Endothelial cell of umbilical vein (primary cell): ENCODE data around the gene GNG2. TPM values are rescaled to one million over a fixed set of nuclear protein-coding genes. Genes with fewer than 3 reads are reported as not detected.

ENCODE experiments used
- BruUV-seq: library from RNA; stranded (reverse); fragments of 400-500 nt; replicated peaks from 2 replicates; lab custom pipeline; 2021; lab: Mats Ljungman, UMichigan
- CTCF ChIA-PET: fragments of 300-600, 350-600 bp; sonication (Branson Sonifier 250); formaldehyde crosslinking; loops from one replicate; lab custom pipeline; 2021; ENCODE audit warnings: antibody characterized with exemption, inconsistent platforms; lab: Charles Lee
- POLR2A ChIA-PET: fragments of 300-600, 350-600 bp; sonication (Branson Sonifier 250); formaldehyde crosslinking; loops from one replicate; lab custom pipeline; 2021; ENCODE audit warnings: antibody characterized with exemption, inconsistent platforms; lab: Charles Lee
- DNase-seq: peaks from one replicate; pipeline ENCODE4 v3.0.0-alpha.2; 2011; ENCODE audit warnings: low read depth, low spot score
- FAIRE-seq: peaks from 2 replicates; lab custom pipeline; 2011; peaks lifted over from hg19 to GRCh38; lab: Jason Lieb, UNC
- H2AFZ ChIP-seq: 2 replicates; pipeline ENCODE4 v1.6.0; 2012; ENCODE audit warnings: low read depth, low read length, control low read depth, inconsistent platforms
- H3K27ac ChIP-seq: 2 replicates; pipeline ENCODE4 v1.5.1; 2011; ENCODE audit warnings: low read depth, mild to moderate bottlenecking, control low read depth, low read length, moderate library complexity; ENCODE audit not compliant: insufficient read depth
- H3K27me3 ChIP-seq, 2 experiments: 2 replicates each; pipeline versions ENCODE4 v1.6.0 to v1.6.1; 2011; ENCODE audit warnings: low read length in 2 of 2, mixed read lengths in 1 of 2; ENCODE audit not compliant: control insufficient read depth in 2 of 2, insufficient read depth in 2 of 2
- H3K36me3 ChIP-seq, 2 experiments: 2 replicates in 1 of 2; 3 replicates in 1 of 2; pipeline ENCODE4 v1.5.1; 2011; ENCODE audit warnings: low read length in 2 of 2, mild to moderate bottlenecking in 1 of 2, moderate library complexity in 1 of 2; ENCODE audit not compliant: control insufficient read depth in 2 of 2, insufficient read depth in 2 of 2; ENCODE audit errors: extremely low read depth in 1 of 2
- H3K4me1 ChIP-seq: 3 replicates; pipeline ENCODE4 v1.5.1; 2011; ENCODE audit warnings: mild to moderate bottlenecking, low read length; ENCODE audit not compliant: control insufficient read depth, insufficient read depth; ENCODE audit errors: extremely low read depth
- H3K4me2 ChIP-seq: 2 replicates; pipeline ENCODE4 v1.6.1; 2011; ENCODE audit warnings: low read length, control low read depth, mixed read lengths; ENCODE audit not compliant: insufficient read depth
- H3K4me3 ChIP-seq, 3 experiments: fragments of 200-600 bp in 1 of 3; sonication (generic), shearing (Covaris generic) in 1 of 3; replicated peaks in 1 of 3; 2 replicates each; pipeline ENCODE4 v1.5.1; 2011 to 2016; ENCODE audit warnings: control low read depth in 3 of 3, low read length in 3 of 3, mild to moderate bottlenecking in 2 of 3, inconsistent platforms in 1 of 3, low read depth in 1 of 3, moderate library complexity in 1 of 3; ENCODE audit not compliant: insufficient read depth in 1 of 3
- H3K79me2 ChIP-seq: 2 replicates; pipeline ENCODE4 v1.6.0; 2012; ENCODE audit warnings: low read length, inconsistent platforms; ENCODE audit not compliant: control insufficient read depth, insufficient read depth
- H3K9ac ChIP-seq: replicated peaks from 2 replicates; pipeline ENCODE3; 2011; ENCODE audit warnings: low read length, control low read depth; ENCODE audit not compliant: insufficient read depth; ENCODE audit errors: extremely low read depth
- H3K9me1 ChIP-seq: replicated peaks from 3 replicates; pipeline ENCODE4 v1.6.0; 2011; ENCODE audit warnings: mild to moderate bottlenecking, low read length; ENCODE audit not compliant: control insufficient read depth, insufficient read depth; ENCODE audit errors: extremely low read depth
- H3K9me3 ChIP-seq: replicated peaks from 2 replicates; pipeline ENCODE4 v1.5.1; 2012; ENCODE audit warnings: low read length, inconsistent platforms; ENCODE audit not compliant: control insufficient read depth, insufficient read depth
- H4K20me1 ChIP-seq: replicated peaks from 2 replicates; pipeline ENCODE3; 2011; ENCODE audit warnings: mild to moderate bottlenecking, low read length; ENCODE audit not compliant: control insufficient read depth, insufficient read depth; ENCODE audit errors: extremely low read depth
- EZH2 ChIP-seq: IDR thresholded peaks from 2 replicates; pipeline ENCODE4 v1.6.1; 2012; ENCODE audit warnings: borderline replicate concordance, low read depth, mild to moderate bottlenecking, moderate library complexity, low read length, inconsistent platforms; ENCODE audit not compliant: severe bottlenecking
- FOS ChIP-seq: IDR thresholded peaks from 2 replicates; pipeline ENCODE4 v1.6.1; 2011; ENCODE audit warnings: mild to moderate bottlenecking, low read length, moderate library complexity, borderline replicate concordance; ENCODE audit not compliant: insufficient read depth
- GATA2 ChIP-seq: IDR thresholded peaks from 2 replicates; pipeline ENCODE4 v1.7.0; 2011; ENCODE audit warnings: low read depth, mild to moderate bottlenecking, moderate library complexity, mixed read lengths, low read length; ENCODE audit not compliant: insufficient read length, insufficient read depth
- JUN ChIP-seq: IDR thresholded peaks from 2 replicates; pipeline ENCODE4 v1.6.1; 2011; ENCODE audit warnings: borderline replicate concordance, low read depth; ENCODE audit not compliant: insufficient read length, insufficient read depth
- MAX ChIP-seq: IDR thresholded peaks from 2 replicates; pipeline ENCODE4 v1.6.1; 2011; ENCODE audit not compliant: insufficient read depth, insufficient read length
- MYC ChIP-seq: IDR thresholded peaks from one replicate; pipeline ENCODE4 v1.6.1; 2011; ENCODE audit warnings: mild to moderate bottlenecking, low read depth, low read length
- POLR2A ChIP-seq: IDR thresholded peaks from 2 replicates; pipeline ENCODE4 v1.6.1; 2012; ENCODE audit warnings: low read depth, mild to moderate bottlenecking, control low read depth, low read length
- POLR2AphosphoS5 ChIP-seq: IDR thresholded peaks from 2 replicates; pipeline ENCODE4 v1.6.1; 2012; ENCODE audit warnings: low read depth, mild to moderate bottlenecking, control low read depth, low read length, moderate library complexity; ENCODE audit not compliant: insufficient read depth
- dilution Hi-C: fragments of 300-500 bp; cut with MboI; formaldehyde crosslinking; loops from one replicate; pipeline ENCODE4 v1.15.0; 2019; ENCODE audit warnings: low sequenced_read_pairs; ENCODE audit not compliant: extremely low pct_ligation_motif_present
- intact Hi-C: fragments of 100-400 bp; cut with micrococcal nuclease; formaldehyde crosslinking; loops from one replicate; pipeline ENCODE4 v1.10.0; 2022
- polyA plus RNA-seq, 4 experiments: library from polyadenylated mRNA; depleted of rRNA in 3 of 4; stranded (reverse) in 3 of 4; unstranded in 1 of 4; fragments of >200 nt; gene quantifications; 2 replicates each; pipeline versions ENCODE4 v1.2.1 to v1.2.3, GENCODE V29; 2011 to 2012; ENCODE audit warnings: missing spikeins in 1 of 4
- total RNA-seq: library from RNA; stranded (reverse); gene quantifications from 2 replicates; pipeline ENCODE4 v1.2.3, GENCODE V29; 2021
- TF ChIP-seq, protein P1 (sequence below), 2 donors: IDR thresholded peaks; 1 replicate in 1 of 2; 2 replicates in 1 of 2; pipeline ENCODE4 v1.5.1; 2011; ENCODE audit warnings: low read length in 2 of 2, mild to moderate bottlenecking in 2 of 2, moderate library complexity in 2 of 2, control low read depth in 1 of 2, inconsistent platforms in 1 of 2, low read depth in 1 of 2; ENCODE audit not compliant: insufficient read depth in 1 of 2; ENCODE audit errors: extremely low read depth in 1 of 2

The GNG2 gene
- total and polyA plus RNA-seq, 2 donors (not counting 3 experiments of a cell fraction or from before 2014, with no cell fraction given): not detected

- no peak overlapping the region for H3K9ac ChIP-seq
- DNase-seq: no peak
- FAIRE-seq: no peak
- H3K4me3 ChIP-seq: no peak overlapping the region
- no peak overlapping the region for H2AFZ ChIP-seq
- BruUV-seq: no TSS peak
- H3K27me3 ChIP-seq: peaks cover 4 to 10% of the 10 kb centered on the region in 2 experiments
- TF ChIP-seq, protein P1, sequence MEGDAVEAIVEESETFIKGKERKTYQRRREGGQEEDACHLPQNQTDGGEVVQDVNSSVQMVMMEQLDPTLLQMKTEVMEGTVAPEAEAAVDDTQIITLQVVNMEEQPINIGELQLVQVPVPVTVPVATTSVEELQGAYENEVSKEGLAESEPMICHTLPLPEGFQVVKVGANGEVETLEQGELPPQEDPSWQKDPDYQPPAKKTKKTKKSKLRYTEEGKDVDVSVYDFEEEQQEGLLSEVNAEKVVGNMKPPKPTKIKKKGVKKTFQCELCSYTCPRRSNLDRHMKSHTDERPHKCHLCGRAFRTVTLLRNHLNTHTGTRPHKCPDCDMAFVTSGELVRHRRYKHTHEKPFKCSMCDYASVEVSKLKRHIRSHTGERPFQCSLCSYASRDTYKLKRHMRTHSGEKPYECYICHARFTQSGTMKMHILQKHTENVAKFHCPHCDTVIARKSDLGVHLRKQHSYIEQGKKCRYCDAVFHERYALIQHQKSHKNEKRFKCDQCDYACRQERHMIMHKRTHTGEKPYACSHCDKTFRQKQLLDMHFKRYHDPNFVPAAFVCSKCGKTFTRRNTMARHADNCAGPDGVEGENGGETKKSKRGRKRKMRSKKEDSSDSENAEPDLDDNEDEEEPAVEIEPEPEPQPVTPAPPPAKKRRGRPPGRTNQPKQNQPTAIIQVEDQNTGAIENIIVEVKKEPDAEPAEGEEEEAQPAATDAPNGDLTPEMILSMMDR (IDR thresholded peaks at IDR 0.05; ENCODE audit: extremely low read depth in 1 of 2, insufficient read depth in 1 of 2, low read depth in 1 of 2, low read length in 2 of 2): no peak
- TF ChIP-seq POLR2AphosphoS5: no peak
- no peak for TF ChIP-seq POLR2A
- no peak for TF ChIP-seq MAX
- TF ChIP-seq GATA2: no peak
- no peak for TF ChIP-seq EZH2
- no peak for TF ChIP-seq MYC
- no peak for TF ChIP-seq JUN
- TF ChIP-seq FOS: no peak
- H3K9me1 ChIP-seq: no peaks in the 10 kb centered on the region
- dilution Hi-C loops (no loop called here), intact Hi-C loops (no loop called here)
- ChIA-PET POLR2A (no interaction called here), CTCF (interaction anchor here (1.5 kb wide), 1 partner anchor 9 kb away, joined by 3 read pairs; no protein-coding TSS in a partner anchor)
- no peak overlapping the region for H3K27ac ChIP-seq
- H3K36me3 ChIP-seq: no peaks in the 10 kb centered on the region
- no peaks in the 10 kb centered on the region for H3K79me2 ChIP-seq
- H3K9me3 ChIP-seq: no peaks in the 10 kb centered on the region
- H3K4me2 ChIP-seq: no peak overlapping the region
- H4K20me1 ChIP-seq: no peaks in the 10 kb centered on the region
- H3K4me1 ChIP-seq: no peaks in the 10 kb centered on the region
Measured at GRCh38 chr14:51939755-51940301, 79.4 kb downstream of the GNG2 start.
